GM19372 (cell line): Measurements from ENCODE around the gene KCTD15.

Source experiments
- ATAC-seq: cut with Tn5 transposase; IDR thresholded peaks from one replicate; pipeline ENCODE4 v1.9.1; 2021; ENCODE audit warnings: mild to moderate bottlenecking, low read depth, moderate library complexity; ENCODE audit not compliant: unreplicated experiment

The KCTD15 gene

DNA sequence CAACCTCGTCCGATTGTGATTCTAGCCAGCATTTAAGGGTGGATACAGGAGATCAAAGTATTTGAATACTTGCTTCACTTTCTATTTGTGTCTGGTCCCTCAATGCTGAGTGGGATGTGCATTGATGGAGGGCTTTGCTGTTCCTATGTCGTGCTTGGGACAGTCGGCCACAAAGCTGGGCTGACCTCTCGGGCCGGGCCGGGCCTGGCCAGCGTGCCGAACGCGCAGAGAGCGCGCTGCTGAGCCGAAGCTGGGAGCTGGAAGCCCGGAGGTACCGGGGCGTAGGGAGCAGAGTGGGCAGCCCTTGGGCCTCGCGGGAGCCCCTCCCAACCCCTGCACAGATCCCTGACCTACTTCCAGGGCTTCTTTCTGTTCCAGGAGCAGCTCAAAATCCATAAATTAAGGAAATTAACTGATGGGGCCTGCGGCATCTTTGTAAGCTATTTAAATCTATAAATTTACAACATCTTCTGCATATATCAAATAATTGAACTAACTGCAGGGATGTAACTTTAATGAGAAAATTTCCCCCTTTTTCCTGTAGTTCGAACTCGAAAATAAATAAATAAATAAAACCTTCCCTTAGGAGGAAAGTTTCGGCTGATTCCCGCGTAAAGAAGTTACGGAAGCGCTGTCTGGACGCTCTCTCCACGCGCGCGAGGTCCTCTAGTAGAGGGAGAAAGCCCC is 1.8 kb upstream of the KCTD15 start:
- no peak for ATAC-seq

DNA sequence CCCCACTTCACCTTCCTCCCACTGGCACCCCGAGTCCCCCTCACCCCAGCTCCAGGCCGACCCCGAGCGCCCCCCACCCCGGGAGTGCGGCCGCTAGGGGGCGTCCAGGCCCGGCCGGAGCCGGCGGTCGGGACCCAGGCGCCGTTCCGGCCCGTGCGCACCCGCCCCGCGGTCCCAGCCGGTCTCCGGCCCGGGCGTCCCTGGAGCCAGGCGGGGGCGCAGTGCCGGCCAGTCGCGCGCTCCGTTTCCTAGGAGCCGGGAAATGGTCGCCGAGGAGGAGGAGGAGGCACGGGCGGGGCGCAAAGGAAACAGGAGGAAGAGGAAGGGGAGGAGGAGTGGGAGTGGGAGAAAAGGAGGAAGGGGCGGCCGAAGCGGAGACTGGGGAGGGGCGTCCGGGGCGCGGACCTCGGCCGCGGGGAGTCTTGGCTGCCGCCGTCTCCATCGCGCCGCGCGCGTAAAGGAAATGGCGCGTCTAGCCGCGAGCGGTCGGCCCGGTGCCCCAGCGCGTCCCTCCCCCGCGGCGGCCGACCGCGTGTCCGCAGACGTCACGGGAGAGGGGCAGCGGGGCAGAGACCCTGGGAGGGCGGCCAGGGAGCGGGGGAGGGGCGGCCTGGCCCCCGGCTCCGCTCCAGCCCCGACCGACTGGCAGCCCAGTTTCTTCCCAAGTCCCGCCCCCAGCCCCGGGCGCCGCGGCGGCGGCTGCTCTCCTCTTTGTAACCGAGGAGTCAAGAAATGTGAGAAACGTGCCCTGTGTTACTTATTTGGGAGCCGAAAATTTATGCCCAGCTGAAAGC is 1.1 kb upstream of the KCTD15 start:
- peak; percentile 50 for ATAC-seq

DNA sequence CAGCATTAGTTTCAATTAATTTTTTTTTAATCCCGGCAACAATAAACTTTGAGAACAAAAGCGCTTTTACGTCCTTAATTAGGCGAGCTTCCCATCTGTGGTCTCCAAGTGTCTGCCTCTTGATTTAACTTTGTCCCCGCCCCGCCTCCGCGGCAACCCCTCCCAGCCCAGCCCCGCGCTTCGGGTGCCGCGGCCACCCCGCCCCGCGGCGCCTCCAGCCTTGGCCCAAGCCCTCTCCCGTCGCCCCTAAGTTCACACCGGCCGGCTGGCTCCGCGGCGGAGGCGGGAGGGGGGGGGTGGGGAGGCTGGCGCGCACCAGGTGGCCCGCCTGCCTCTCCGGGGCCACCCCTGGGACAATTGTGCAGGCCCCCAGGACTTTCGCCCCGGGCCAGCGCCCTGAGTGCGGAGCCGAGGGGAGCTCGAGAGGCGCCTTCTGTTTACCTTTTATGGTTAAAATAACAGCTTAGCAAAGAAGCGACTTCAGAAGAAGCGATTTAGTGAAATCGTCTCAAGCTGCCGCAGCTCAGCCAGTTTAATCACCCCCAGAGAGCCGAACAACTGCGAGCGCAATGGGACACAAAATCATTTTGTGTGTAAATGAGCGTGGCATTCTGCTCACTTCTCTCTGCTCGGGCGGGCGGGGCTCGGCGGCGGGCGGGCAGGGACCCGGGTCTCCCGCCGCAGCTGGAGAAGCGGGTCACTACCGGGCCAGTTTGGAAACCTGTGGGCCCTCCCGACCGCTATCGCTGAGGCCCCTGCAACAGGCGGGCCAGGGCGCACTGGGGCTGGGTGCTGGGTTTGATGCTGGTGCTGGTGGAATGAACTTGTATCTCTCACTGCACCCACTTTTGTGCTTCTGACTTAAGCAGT is 1.4 kb downstream of the KCTD15 start:
- no peak for ATAC-seq

DNA sequence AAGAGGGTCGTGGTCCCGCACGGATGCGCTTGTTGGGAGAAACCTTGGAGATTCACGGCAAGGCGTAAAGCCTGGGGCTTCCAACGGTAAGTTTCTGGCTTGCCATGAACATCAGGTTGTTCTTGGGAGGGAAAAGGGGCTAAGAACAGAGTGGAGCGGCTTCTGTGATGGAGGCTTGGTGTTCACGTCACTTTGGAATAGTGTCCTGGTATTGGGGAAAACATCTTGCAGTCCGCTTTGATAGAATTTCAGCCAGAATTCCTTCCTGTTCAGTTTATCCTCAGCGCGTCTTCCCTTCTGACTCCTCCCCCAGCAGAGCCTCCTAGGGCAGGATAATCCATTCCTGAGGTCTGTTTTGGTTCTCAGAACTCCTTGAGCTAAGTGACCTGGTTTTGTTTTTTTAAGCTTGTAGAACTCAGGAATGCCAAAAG is 2.0 kb downstream of the KCTD15 start:
- ATAC-seq = no peak

DNA sequence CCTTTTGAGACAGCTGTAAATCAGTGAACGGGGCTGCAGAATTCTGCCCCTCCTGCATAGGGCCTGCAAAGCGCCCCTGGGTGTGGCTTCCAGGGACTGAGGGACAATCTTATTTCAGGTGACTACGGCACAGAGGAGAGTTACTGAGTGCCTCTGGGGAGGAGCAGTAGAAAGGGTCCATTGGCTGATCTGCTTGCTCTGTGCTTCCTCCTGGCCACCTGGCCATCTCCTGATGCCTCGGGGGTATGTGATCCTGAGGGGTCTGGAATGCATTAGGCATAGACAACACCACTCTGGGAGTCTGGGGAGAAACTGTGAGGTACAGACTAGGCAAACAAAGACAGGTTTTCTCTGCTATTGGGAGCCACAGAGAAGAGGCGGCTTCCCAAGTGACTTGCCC is 2.8 kb downstream of the KCTD15 start:
- no peak for ATAC-seq

DNA sequence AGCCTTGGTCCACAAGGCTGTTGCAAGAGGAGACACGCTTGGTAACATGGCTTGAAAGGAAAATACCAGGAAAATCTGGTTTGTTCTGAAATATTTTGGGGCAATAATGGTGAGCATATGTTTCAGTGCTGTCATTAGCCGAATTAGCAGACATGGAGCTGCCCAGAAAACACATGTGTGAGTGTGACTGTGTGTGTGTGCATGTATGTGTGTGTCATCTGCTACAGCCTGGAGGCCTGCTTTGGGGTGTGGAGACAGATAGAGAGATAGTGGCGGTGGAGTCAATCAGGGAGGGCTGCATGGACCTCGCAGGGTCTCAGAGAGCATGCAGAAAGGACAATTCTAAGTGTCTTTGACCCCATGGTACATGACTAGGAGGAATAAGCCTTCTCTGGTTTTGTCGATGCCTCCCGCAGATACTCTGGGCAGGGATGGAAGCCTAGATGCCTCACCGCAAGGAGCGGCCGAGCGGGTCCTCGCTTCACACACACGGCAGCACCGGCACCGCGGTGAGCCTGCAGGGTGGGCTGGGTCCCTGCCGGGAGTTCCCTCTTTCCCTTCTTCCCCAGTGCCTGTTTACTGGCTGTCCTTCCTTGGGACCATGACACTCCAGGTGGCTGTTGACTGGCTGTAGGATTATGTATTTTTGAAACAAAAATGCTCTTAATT is 3.5 kb downstream of the KCTD15 start:
- no peak for ATAC-seq

DNA sequence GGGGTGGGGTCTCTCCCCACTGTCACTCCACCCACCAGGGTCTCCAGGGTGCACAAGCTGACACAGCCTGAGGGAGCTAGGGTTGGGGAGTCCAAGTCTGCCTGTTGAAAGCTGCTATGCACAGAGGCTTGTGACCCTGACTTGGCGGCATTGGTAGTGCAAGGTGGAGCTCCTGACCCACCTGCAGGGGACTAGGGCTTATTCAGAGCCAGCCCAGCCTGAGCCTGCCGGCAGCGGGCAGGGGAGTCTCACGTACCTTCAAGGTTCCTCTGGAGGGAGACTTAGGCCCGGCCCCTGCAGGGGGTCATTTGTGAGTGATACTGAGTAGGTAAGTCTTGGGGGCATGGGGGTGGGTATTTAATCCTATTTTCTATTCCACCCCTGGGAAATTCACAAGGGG is 4.7 kb downstream of the KCTD15 start:
- no peak for ATAC-seq

DNA sequence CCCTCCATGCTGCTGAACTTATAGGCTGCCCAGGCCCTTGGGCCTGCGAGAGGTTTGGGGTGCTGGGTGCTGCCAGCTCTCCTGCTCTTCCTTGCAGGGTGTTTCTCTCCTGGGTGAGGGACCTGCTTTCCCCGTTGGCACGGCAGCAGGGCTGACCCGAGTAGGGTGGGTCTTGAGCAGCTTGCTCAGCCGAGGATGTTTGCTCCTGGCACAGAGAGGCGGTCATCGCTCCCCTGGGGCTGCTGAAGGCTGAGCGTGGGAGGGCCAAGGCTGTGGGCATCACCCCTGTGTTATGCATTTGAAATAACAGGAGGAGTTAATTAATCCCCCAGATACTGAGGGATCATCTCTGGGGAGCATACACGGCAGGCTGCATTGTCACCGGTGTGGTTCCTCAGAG is 5.3 kb downstream of the KCTD15 start:
- ATAC-seq = no peak

DNA sequence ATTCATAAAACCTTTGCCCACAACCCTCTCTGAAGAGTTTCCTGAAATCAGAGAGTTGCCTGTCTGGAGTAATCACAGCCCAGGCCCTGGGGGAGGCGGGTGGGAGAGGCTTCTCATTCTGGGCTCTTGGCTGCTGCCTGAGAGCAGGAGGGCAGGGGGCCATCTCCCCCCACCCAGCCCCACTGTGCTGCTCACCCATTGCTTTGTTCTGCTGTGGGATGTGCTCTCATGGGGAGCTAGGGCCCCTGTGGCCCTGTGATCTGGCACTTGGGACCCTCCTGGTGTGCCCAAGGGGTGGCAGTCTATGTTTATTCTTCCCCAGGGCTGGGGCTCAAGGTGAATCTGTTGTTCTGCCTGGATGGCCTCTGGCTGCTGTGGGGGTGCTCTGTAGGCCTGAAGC is 6.1 kb downstream of the KCTD15 start:
- no peak for ATAC-seq

DNA sequence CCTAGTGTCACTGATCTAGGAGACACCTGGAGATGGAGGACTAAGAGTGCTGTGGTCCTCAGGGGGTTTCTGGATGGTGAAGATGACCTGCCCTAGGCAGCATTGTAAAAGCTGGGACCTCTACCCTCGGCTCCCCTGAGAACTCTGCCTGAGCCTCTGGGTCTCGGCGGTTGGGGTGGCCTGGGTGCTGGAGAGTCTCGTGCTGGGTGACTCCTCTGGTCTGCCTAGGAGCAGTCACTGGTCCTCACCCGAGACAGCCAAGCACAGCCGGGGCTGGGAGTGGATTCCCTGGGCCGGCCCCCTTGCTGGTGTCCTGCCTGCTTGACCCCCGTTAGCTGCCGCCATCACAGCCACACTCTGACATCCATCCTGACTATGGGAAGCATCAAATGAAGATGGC is 6.7 kb downstream of the KCTD15 start:
- ATAC-seq = no peak

DNA sequence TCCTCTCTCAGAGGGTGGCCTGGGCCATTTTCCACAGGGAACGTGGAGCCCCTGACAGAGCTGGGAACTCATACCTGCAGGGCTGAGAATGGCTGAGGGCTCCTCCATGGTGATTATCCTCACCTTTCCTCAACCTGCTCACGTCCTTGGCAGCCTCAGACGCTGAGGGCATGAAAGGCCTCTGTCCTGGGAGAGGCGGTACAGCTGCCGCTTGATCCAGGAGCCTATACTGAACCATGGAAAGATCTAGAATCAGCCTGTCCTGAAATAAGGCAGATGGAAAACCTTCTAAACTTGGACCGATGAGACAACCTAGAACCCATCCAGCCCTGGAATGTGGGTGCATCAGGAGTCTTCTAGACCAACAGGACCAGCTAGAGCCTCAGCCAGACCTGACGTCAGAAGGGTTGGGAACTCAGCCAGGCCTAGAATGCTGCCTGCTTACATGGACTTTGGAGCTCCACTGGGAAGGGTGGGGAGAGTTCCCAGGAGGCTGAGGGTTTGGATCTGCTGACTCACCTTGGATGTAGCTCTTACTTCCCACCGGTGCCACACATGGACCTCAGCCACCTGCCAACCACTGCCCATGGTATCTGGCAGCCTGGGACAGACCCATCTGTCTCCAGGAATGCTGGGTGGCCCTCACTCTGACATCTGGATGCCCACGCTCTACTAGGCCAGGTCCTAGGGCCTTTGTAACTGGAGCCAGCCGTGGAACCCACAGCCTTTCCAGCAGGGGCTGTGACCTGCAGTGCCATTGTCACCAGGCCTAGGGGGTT is 7.5 kb downstream of the KCTD15 start:
- no peak for ATAC-seq

DNA sequence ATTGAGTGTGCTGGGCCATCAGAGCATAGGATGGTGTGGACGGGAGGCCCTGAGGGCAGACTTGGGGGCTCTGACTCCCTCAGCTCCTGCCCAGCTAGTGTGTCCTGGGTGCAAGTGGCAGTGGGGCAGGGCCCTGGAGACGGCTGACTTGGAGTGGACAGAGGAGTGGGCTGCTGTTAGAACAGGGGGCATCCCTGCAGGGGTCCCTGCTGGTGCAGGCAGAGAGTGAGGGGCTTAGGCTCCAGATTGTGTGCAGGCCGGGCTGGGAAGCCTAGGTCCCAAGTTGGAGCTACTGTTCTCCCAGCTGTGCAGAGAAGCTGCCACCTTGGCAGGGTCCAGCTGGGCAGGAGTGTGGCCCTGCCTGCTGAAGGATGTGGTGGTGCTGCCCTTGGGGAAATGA is 8.6 kb downstream of the KCTD15 start:
- ATAC-seq = no peak

DNA sequence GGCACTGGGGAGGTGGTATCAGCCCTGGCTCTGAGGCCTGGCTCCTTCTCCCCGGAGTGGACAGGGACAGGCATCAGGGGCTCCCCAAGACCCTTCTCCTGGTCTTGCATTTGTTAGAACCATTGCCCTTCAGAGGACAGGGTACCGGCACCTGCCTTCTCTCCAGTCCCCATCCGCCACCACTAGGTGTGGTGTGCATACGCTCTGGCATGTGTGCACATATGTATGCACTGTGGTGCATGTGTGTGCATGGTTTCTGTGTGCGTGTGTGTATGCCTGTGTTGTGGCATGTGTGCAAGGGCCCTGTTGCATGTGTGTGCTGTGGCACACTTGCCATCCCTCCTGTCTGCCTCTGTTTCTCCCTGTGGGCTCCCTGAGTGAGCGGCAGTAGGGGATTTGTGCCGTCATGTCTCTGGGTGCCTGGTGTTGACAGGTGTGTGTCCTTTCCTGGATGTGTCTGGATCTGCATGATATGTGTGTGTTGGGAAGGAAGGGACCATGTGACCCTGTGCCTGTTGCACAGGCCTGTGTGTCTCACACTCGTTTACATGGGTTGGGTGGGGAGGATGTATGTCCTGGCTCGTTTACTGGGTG is 9.3 kb downstream of the KCTD15 start:
- ATAC-seq = no peak

DNA sequence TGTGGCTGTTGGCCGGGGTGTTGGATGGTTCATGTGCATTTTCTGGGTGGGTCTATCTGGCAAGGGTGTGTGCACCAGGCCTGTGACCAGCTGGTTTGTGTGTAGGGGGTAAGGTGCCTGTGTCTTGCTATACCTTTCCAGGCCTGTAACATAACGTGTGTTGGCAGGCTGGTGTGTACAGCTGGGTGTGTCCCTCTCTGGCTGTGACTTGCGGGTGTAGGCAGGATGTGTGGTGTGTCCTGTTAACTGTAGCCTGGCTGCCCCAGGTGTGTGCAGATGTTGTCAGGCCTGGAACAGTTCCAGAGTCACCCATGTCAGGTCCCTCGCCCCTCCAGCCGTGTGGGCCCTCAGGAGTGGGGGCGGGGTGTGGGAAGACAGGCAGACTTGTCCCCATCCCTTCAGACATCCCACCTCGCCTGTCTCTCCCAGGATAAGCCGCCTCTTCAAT is 9.8 kb downstream of the KCTD15 start:
- ATAC-seq = no peak

DNA sequence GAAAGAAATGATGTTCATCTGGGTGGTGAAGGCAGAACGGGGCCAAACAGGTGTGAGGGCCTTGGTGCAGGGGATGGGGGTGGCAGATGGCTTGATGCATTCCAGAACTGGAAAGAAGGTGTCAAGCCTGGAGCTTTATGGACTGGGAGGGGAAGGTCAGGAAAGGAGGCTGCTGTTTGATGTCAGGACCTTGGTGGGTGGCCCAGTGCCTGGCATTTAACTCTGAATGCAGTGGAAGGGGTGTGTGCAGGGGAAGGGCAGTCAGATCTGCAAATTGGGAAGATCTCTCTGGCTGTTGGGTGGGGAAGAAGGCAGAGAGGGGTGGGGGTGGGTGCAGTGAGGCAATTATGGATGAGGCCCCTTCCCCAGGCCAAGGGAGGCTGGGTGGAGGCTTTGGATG is 11.7 kb downstream of the KCTD15 start:
- ATAC-seq = no peak

DNA sequence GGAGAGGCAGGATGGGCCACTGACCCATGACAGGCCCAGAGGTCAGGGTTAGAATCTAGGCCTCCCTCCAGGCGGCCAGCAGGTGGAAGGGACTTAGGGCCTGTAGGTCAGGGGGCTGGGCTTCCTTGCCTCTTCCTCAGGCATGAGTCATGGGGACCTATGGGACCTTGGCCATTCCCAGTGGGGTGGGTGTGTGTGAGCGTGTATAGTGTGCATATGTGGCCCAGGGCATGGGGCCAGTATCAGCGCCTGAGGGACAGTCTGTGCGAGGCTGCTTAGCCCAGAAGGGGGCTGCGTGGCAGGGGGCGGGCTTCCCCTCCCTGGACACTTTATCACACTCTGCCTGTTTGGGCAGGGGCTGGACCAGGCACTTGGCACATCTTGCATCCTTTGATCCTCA is 13.3 kb downstream of the KCTD15 start:
- ATAC-seq = no peak

DNA sequence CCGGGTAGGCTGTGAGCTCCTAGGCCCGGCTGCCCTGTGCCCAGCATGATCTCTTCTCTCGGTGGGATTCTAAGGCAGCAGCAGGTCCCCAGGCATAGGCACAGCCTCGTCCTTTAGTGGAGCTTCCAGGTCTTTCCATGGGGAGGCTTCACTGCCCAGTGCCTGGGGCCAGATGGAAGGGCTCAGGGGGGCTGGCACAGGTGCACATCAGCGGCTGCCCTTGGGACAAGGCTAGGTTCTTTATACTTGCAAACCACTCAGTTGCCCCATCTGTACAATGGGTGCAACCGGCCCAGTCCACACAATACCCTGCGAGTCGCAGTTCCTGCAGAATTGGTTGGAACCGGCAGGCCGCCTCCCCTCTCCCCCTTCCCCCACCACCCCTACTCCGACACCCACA is 14.2 kb downstream of the KCTD15 start:
- no peak for ATAC-seq

DNA sequence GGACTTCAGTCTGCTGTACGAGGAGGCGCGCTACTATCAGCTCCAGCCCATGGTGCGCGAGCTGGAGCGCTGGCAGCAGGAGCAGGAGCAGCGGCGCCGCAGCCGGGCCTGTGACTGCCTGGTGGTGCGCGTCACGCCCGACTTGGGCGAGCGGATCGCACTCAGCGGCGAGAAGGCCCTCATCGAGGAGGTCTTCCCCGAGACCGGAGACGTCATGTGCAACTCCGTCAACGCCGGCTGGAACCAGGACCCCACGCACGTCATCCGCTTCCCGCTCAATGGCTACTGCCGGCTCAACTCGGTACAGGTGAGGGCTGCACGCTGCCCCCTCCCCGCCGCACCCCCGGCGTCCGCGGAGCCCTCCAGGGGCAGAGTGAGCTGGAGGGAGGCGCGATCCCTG is 14.6 kb downstream of the KCTD15 start:
- ATAC-seq = no peak

DNA sequence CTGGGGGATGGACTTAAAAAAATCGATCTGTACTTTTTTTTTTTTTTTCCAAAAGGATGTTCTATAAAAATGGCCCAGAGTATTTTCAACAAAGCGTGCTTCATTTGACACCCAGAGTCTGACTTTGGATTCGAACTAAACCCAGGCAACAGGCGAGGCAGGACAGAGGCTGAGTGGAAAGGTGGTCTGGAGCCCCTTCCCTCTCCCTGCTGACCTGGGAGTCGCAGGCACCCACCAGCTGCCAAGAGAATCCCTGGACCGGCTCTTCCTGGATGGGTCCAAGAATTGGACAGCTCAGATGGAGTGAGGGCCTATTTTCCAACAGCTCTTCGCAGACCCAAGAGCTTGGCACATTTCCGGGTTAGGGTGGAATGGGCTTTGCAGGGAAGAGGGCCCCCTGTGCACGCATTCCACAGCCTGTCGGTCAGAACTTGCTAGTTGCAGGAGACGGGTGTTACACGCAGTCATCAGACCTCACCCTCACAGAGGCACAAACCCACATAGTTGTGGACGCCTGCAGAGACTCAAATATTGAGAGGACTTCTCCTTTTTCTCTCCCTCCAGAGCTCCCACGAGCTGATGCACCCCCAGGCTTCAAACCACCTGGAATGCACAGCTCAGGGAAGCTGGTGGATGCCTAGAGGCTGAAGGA is 15.2 kb downstream of the KCTD15 start:
- ATAC-seq = no peak
